Hepatocyte (in vitro differentiated cells): ENCODE results near the gene NUP58. TPM values are rescaled to one million over a fixed set of nuclear protein-coding genes. Genes with fewer than 3 reads are reported as not detected.

Source experiments
- DNase-seq: peaks from one replicate; pipeline ENCODE4 v3.0.0-alpha.2; 2016; ENCODE audit warnings: low spot score
- H2AFZ ChIP-seq: fragments of 200-600 bp; sonication (generic); 2 replicates; pipeline ENCODE4 v1.6.0; 2016; ENCODE audit warnings: antibody characterized with exemption, mild to moderate bottlenecking
- H3K27ac ChIP-seq: fragments of 200-600 bp; sonication (generic); 2 replicates; pipeline ENCODE4 v1.5.1; 2016; ENCODE audit warnings: mild to moderate bottlenecking
- H3K27me3 ChIP-seq: fragments of 200-600 bp; sonication (generic); 2 replicates; pipeline ENCODE4 v1.6.1; 2016
- H3K36me3 ChIP-seq: fragments of 200-600 bp; sonication (generic); replicated peaks from 2 replicates; pipeline ENCODE4 v1.5.1; 2016; ENCODE audit warnings: low read depth; ENCODE audit not compliant: insufficient read depth
- H3K4me1 ChIP-seq: fragments of 200-600 bp; sonication (generic); 2 replicates; pipeline ENCODE4 v1.5.1; 2016; ENCODE audit warnings: mild to moderate bottlenecking, moderate library complexity; ENCODE audit not compliant: insufficient read depth
- H3K4me2 ChIP-seq: fragments of 200-600 bp; sonication (generic); 2 replicates; pipeline ENCODE4 v1.6.0; 2016
- H3K4me3 ChIP-seq: fragments of 200-600 bp; sonication (generic); 2 replicates; pipeline ENCODE4 v1.5.1; 2016; ENCODE audit warnings: mild to moderate bottlenecking
- H3K79me2 ChIP-seq: fragments of 200-600 bp; sonication (generic); 2 replicates; pipeline ENCODE4 v1.6.0; 2017; ENCODE audit warnings: mild to moderate bottlenecking
- H3K9me2 ChIP-seq: fragments of 200-600 bp; sonication (generic); replicated peaks from 2 replicates; pipeline ENCODE4 v1.6.0; 2017; ENCODE audit warnings: mild to moderate bottlenecking; ENCODE audit not compliant: insufficient read depth
- H3K9me3 ChIP-seq: fragments of 200-600 bp; sonication (generic); 2 replicates; pipeline ENCODE4 v1.5.1; 2016; ENCODE audit warnings: low read depth, mild to moderate bottlenecking
- H4K20me1 ChIP-seq: fragments of 200-600 bp; sonication (generic); 2 replicates; pipeline ENCODE4 v1.6.0; 2016; ENCODE audit warnings: mild to moderate bottlenecking; ENCODE audit not compliant: insufficient read depth, poor library complexity, severe bottlenecking
- EZH2 ChIP-seq: fragments of 200-600 bp; sonication (generic); IDR thresholded peaks from 2 replicates; pipeline ENCODE4 v1.6.1; 2016; ENCODE audit warnings: antibody characterized with exemption, mild to moderate bottlenecking, borderline replicate concordance
- EZH2phosphoT487 ChIP-seq: fragments of 200-600 bp; sonication (generic); IDR thresholded peaks from one replicate; pipeline ENCODE4 v1.6.1; 2018; ENCODE audit warnings: antibody characterized with exemption, mild to moderate bottlenecking, low read depth, moderate library complexity; ENCODE audit not compliant: unreplicated experiment, severe bottlenecking
- WGBS: methylation state at CpG from one replicate; pipeline ENCODE4 v1.1.6; 2016; ENCODE audit warnings: low lambda C conversion rate; ENCODE audit errors: missing lambda C conversion rate; 5-methylcytosine and 5-hydroxymethylcytosine counted together
- polyA plus RNA-seq: library from polyadenylated mRNA; unstranded; fragments of >200 nt; fragmentation: Nextera tagmentation; extraction: Ambion mirVana; gene quantifications from 2 replicates; pipeline ENCODE4 v1.2.1, GENCODE V29; 2016
- total RNA-seq: library from RNA; depleted of rRNA; stranded (reverse); fragments of >200 nt; gene quantifications from 2 replicates; pipeline ENCODE4 v1.2.3, GENCODE V29; 2014
- TF ChIP-seq, protein P1 (sequence below): fragments of 200-600 bp; sonication (generic); IDR thresholded peaks from 2 replicates; pipeline ENCODE4 v1.5.1; 2016; ENCODE audit warnings: antibody characterized with exemption, mild to moderate bottlenecking; ENCODE audit not compliant: poor library complexity

NUP58 gene, protein sequence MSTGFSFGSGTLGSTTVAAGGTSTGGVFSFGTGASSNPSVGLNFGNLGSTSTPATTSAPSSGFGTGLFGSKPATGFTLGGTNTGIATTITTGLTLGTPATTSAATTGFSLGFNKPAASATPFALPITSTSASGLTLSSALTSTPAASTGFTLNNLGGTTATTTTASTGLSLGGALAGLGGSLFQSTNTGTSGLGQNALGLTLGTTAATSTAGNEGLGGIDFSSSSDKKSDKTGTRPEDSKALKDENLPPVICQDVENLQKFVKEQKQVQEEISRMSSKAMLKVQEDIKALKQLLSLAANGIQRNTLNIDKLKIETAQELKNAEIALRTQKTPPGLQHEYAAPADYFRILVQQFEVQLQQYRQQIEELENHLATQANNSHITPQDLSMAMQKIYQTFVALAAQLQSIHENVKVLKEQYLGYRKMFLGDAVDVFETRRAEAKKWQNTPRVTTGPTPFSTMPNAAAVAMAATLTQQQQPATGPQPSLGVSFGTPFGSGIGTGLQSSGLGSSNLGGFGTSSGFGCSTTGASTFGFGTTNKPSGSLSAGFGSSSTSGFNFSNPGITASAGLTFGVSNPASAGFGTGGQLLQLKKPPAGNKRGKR
- total RNA-seq (49.1 and 61.3 TPM in 2 replicates), polyA plus RNA-seq (16.0 and 25.4 TPM in 2 replicates)

DNA sequence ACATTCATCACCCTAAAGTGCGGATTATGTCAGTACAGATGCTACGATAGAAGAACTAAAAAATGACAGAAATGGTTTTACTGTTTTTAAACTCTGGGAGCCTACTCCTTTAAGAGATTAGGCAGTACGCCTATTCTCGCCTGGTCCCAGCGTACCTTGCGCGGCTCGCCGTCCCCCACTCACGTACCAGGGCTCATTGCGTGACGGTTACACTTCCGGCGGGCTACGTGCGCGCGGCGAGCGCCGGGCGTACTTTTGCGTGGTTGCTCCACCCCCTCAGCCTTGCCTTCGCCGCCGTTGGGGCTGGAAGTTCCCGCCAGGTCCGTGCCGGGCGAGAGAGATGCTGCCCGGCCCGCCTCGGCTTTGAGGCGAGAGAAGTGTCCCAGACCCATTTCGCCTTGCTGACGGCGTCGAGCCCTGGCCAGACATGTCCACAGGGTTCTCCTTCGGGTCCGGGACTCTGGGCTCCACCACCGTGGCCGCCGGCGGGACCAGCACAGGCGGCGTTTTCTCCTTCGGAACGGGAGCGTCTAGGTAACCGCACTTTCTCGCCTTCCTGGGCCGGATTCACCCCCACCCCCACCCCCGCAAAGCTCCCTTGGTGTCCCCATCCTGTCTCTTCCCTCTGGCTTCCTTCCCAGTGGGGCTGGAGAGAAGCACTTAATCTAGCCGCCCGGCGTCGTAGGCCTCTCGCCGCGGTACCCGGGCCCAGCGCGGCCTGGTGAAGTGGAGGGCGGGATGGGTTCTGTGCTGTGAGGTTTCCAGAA is at the start of gene NUP58:
Gene NUP58 (plus strand): TSS at position 279 of the 767 bp plus-strand sequence. CDS start 149 bp downstream, at position 428.
- H3K4me1 ChIP-seq = peaks cover 22% of the 10 kb centered on the region
- H3K4me2 ChIP-seq = peak within 1 kb of the TSS; percentile 79
- H2AFZ ChIP-seq = peak within 1 kb of the TSS; percentile 98
- no peaks in the 10 kb centered on the region for H3K9me2 ChIP-seq
- H3K27ac ChIP-seq = peak within 1 kb of the TSS; percentile 95
- peaks cover 47% of the 10 kb centered on the region for H3K79me2 ChIP-seq
- H3K4me3 ChIP-seq = peak within 1 kb of the TSS; percentile 61
- 2% methylated on average over 47 of the region's 64 CpGs for WGBS
- peaks cover 23% of the 10 kb centered on the region for H3K27me3 ChIP-seq
- no peaks in the 10 kb centered on the region for H3K36me3 ChIP-seq
- peaks cover 25% of the 10 kb centered on the region for H4K20me1 ChIP-seq
- no peaks in the 10 kb centered on the region for H3K9me3 ChIP-seq
- DNase-seq = peak; percentile 96
- TF ChIP-seq EZH2phosphoT487 = no peak
- TF ChIP-seq EZH2 = no peak
- TF ChIP-seq, protein P1, sequence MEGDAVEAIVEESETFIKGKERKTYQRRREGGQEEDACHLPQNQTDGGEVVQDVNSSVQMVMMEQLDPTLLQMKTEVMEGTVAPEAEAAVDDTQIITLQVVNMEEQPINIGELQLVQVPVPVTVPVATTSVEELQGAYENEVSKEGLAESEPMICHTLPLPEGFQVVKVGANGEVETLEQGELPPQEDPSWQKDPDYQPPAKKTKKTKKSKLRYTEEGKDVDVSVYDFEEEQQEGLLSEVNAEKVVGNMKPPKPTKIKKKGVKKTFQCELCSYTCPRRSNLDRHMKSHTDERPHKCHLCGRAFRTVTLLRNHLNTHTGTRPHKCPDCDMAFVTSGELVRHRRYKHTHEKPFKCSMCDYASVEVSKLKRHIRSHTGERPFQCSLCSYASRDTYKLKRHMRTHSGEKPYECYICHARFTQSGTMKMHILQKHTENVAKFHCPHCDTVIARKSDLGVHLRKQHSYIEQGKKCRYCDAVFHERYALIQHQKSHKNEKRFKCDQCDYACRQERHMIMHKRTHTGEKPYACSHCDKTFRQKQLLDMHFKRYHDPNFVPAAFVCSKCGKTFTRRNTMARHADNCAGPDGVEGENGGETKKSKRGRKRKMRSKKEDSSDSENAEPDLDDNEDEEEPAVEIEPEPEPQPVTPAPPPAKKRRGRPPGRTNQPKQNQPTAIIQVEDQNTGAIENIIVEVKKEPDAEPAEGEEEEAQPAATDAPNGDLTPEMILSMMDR = no peak

DNA sequence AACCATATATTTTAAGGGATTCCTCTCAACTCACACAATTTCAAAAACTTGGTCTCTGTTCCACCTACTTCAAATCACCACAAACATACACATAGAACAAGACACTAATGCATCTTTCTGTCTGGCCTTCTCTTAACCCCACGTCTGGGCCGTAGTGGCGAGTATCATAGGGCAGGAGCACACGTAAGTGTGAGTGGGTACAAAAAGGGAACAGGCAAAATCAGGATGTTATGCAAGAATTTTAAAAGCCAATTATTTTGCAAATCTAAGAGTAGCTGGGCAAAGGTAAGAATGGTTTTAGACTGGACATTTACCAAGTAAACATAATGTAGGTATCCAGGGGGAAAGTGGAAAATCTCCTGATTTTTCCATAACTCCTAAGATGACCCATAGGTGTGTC is 49.2 kb upstream of the NUP58 start:
- no peaks in the 10 kb centered on the region for H3K9me3 ChIP-seq
- no peaks in the 10 kb centered on the region for H3K27me3 ChIP-seq
- H3K4me2 ChIP-seq = no peak overlapping the region
- H3K4me1 ChIP-seq = no peaks in the 10 kb centered on the region
- no peak overlapping the region for H3K27ac ChIP-seq
- H3K36me3 ChIP-seq = no peaks in the 10 kb centered on the region
- DNase-seq = no peak
- WGBS = 93% methylated on average over 4 of the region's 4 CpGs
- TF ChIP-seq EZH2phosphoT487 (no peak), EZH2 (no peak)
- TF ChIP-seq, protein P1 = no peak
- no peak overlapping the region for H3K4me3 ChIP-seq
- no peak overlapping the region for H2AFZ ChIP-seq
- H3K79me2 ChIP-seq = no peaks in the 10 kb centered on the region
- no peaks in the 10 kb centered on the region for H4K20me1 ChIP-seq
- no peaks in the 10 kb centered on the region for H3K9me2 ChIP-seq

DNA sequence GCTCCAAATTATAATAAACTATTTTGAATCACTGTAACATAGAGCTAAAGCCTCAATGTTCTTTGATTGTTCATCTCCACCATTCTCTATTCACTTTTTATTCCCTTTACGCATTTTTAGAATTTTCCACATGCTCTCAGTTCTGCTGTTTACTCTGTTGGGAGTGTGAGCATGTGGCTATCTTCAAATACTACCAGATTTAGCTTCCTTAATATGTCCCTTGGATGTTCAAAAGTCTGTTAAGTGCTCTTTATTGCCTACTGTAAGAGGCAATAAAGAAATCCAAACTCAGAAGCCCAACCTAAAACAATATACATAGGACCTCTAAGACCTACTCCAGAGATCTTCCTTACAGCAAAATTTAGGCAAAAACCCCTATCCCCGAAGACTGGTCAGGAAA is 48.7 kb upstream of the NUP58 start:
- Histone ChIP-seq H3K9me2 (no peaks in the 10 kb centered on the region), H4K20me1 (no peaks in the 10 kb centered on the region), H3K27ac (no peak overlapping the region), H3K4me2 (no peak overlapping the region), H3K27me3 (no peaks in the 10 kb centered on the region), H3K4me3 (no peak overlapping the region), H2AFZ (no peak overlapping the region), H3K9me3 (no peaks in the 10 kb centered on the region), H3K79me2 (no peaks in the 10 kb centered on the region), H3K4me1 (no peaks in the 10 kb centered on the region), H3K36me3 (no peaks in the 10 kb centered on the region)
- DNase-seq = no peak
- 97% methylated on average over 2 of the region's 2 CpGs for WGBS
- TF ChIP-seq EZH2 (no peak), EZH2phosphoT487 (no peak)
- TF ChIP-seq, protein P1 = no peak
